Neural cell (in vitro differentiated cells): ENCODE results near the gene LAPTM4A. TPM values are rescaled to one million over a fixed set of nuclear protein-coding genes. Genes with fewer than 3 reads are reported as not detected.
A peak's percentile ranks its signal among the peaks of the same experiment; 100 is the strongest.

Source experiments
- H2AFZ ChIP-seq: fragments of 200-600, 300-800 bp; sonication (generic), shearing (Covaris generic); 2 replicates; pipeline ENCODE4 v1.6.0; 2014; ENCODE audit warnings: low read depth, mild to moderate bottlenecking, antibody characterized with exemption, low read length, moderate library complexity
- H3F3A ChIP-seq: fragments of 200-600 bp; shearing (Covaris generic); 2 replicates; pipeline ENCODE4 v1.6.1; 2016; ENCODE audit warnings: mild to moderate bottlenecking, moderate library complexity, mixed read lengths, antibody characterized with exemption, low read length; ENCODE audit not compliant: insufficient read depth, poor library complexity, severe bottlenecking
- H3K27ac ChIP-seq: fragments of 200-600, 300-800 bp; sonication (generic), shearing (Covaris generic); 2 replicates; pipeline ENCODE4 v1.5.1; 2014; ENCODE audit warnings: mild to moderate bottlenecking, low read length, moderate library complexity
- H3K27me3 ChIP-seq: fragments of 300-800, 200-600 bp; sonication (generic), shearing (Covaris generic); 2 replicates; pipeline ENCODE4 v1.6.0; 2014; ENCODE audit warnings: mild to moderate bottlenecking, low read depth, low read length, moderate library complexity; ENCODE audit not compliant: insufficient read depth
- H3K36me3 ChIP-seq: fragments of 300-800, 200-600 bp; sonication (generic), shearing (Covaris generic); 2 replicates; pipeline ENCODE4 v1.5.1; 2014; ENCODE audit warnings: mild to moderate bottlenecking, antibody characterized with exemption, low read length, moderate library complexity; ENCODE audit not compliant: insufficient read depth
- H3K4me2 ChIP-seq: fragments of 300-800, 200-600 bp; sonication (generic), shearing (Covaris generic); 2 replicates; pipeline ENCODE4 v1.6.0; 2014; ENCODE audit warnings: mild to moderate bottlenecking, low read length
- H3K4me3 ChIP-seq: fragments of 300-800, 200-600 bp; sonication (generic), shearing (Covaris generic); 2 replicates; pipeline ENCODE4 v1.5.1; 2014; ENCODE audit warnings: mild to moderate bottlenecking, low read length, moderate library complexity
- H3K79me2 ChIP-seq: fragments of 200-600 bp; shearing (Covaris generic); replicated peaks from 2 replicates; pipeline ENCODE4 v1.6.0; 2014; ENCODE audit warnings: mild to moderate bottlenecking, low read length, moderate library complexity; ENCODE audit not compliant: insufficient read depth
- H3K9ac ChIP-seq: fragments of 300-800, 200-600 bp; sonication (generic), shearing (Covaris generic); 2 replicates; pipeline ENCODE4 v1.6.1; 2016; ENCODE audit warnings: mild to moderate bottlenecking, low read length, mixed read lengths
- H3K9me2 ChIP-seq: fragments of 200-600 bp; shearing (Covaris generic); 2 replicates; pipeline ENCODE4 v1.6.1; 2016; ENCODE audit warnings: mild to moderate bottlenecking, low read length, mixed read lengths; ENCODE audit not compliant: insufficient read depth
- H3K9me3 ChIP-seq: fragments of 200-600, 300-800 bp; sonication (generic), shearing (Covaris generic); 2 replicates; pipeline ENCODE4 v1.6.1; 2016; ENCODE audit warnings: mild to moderate bottlenecking, mixed run types, low read length, moderate library complexity, mixed read lengths
- H4K20me1 ChIP-seq: fragments of 200-600 bp; shearing (Covaris generic); 2 replicates; pipeline ENCODE4 v1.6.1; 2016; ENCODE audit warnings: mild to moderate bottlenecking, mixed run types; ENCODE audit not compliant: insufficient read depth
- CTCF ChIP-seq: fragments of 450-650 bp; IDR thresholded peaks from 2 replicates; pipeline ENCODE4 v1.5.1; 2014; ENCODE audit warnings: antibody characterized with exemption, mild to moderate bottlenecking, moderate library complexity; ENCODE audit not compliant: poor library complexity, severe bottlenecking
- EP300 ChIP-seq: fragments of 450-650 bp; conservative IDR thresholded peaks from 2 replicates; pipeline ENCODE4 v1.6.1; 2014; ENCODE audit warnings: antibody characterized with exemption, mild to moderate bottlenecking, moderate library complexity; ENCODE audit not compliant: poor library complexity, severe bottlenecking
- EZH2 ChIP-seq: fragments of 200-600, 300-800 bp; shearing (Covaris generic), sonication (generic); IDR thresholded peaks from 2 replicates; pipeline ENCODE4 v1.6.1; 2014; ENCODE audit warnings: antibody characterized with exemption, low read length, borderline replicate concordance, mild to moderate bottlenecking; ENCODE audit not compliant: insufficient read depth, poor library complexity, severe bottlenecking
- MXI1 ChIP-seq: fragments of 450-650 bp; conservative IDR thresholded peaks from 2 replicates; pipeline ENCODE4 v1.6.1; 2014; ENCODE audit warnings: antibody characterized with exemption, mild to moderate bottlenecking; ENCODE audit not compliant: poor library complexity, severe bottlenecking
- POLR2AphosphoS5 ChIP-seq: IDR thresholded peaks from 2 replicates; pipeline ENCODE4 v1.6.1; 2012
- RAD21 ChIP-seq: fragments of 450-650 bp; conservative IDR thresholded peaks from 2 replicates; pipeline ENCODE4 v1.6.1; 2014; ENCODE audit warnings: antibody characterized with exemption, mild to moderate bottlenecking, moderate library complexity
- SMC3 ChIP-seq: fragments of 450-650 bp; conservative IDR thresholded peaks from 2 replicates; pipeline ENCODE4 v1.6.1; 2014; ENCODE audit warnings: antibody characterized with exemption, mild to moderate bottlenecking, moderate library complexity; ENCODE audit not compliant: poor library complexity
- TAF1 ChIP-seq: IDR thresholded peaks from 2 replicates; pipeline ENCODE4 v1.6.1; 2012; ENCODE audit warnings: low read depth
- polyA plus RNA-seq: library from polyadenylated mRNA; depleted of rRNA; stranded (reverse); fragments of >200 nt; gene quantifications from 2 replicates; pipeline ENCODE4 v1.2.3, GENCODE V29; 2014
- TF ChIP-seq, protein P1 (sequence below): IDR thresholded peaks from 2 replicates; pipeline ENCODE4 v1.6.1; 2012; ENCODE audit warnings: borderline replicate concordance

LAPTM4A gene
- polyA plus RNA-seq, 1 donor from 2014 or later, result 81.7 TPM

- Histone ChIP-seq H3F3A (no peaks in the 10 kb centered on the region), H3K4me2 (peak within 1 kb of the TSS; percentile 78), H4K20me1 (no peaks in the 10 kb centered on the region), H2AFZ (peak within 1 kb of the TSS; percentile 80), H3K27me3 (no peaks in the 10 kb centered on the region), H3K27ac (peak within 1 kb of the TSS; percentile 72), H3K79me2 (peaks cover 18% of the 10 kb centered on the region), H3K4me3 (peak within 1 kb of the TSS; percentile 77), H3K36me3 (no peaks in the 10 kb centered on the region), H3K9me2 (no peaks in the 10 kb centered on the region), H3K9ac (peak within 1 kb of the TSS; percentile 75), H3K9me3 (no peaks in the 10 kb centered on the region)
- TF ChIP-seq EZH2, result no peak
- TF ChIP-seq RAD21, result peak; percentile 19
- TF ChIP-seq TAF1, result peak; percentile 57
- TF ChIP-seq, protein P1, sequence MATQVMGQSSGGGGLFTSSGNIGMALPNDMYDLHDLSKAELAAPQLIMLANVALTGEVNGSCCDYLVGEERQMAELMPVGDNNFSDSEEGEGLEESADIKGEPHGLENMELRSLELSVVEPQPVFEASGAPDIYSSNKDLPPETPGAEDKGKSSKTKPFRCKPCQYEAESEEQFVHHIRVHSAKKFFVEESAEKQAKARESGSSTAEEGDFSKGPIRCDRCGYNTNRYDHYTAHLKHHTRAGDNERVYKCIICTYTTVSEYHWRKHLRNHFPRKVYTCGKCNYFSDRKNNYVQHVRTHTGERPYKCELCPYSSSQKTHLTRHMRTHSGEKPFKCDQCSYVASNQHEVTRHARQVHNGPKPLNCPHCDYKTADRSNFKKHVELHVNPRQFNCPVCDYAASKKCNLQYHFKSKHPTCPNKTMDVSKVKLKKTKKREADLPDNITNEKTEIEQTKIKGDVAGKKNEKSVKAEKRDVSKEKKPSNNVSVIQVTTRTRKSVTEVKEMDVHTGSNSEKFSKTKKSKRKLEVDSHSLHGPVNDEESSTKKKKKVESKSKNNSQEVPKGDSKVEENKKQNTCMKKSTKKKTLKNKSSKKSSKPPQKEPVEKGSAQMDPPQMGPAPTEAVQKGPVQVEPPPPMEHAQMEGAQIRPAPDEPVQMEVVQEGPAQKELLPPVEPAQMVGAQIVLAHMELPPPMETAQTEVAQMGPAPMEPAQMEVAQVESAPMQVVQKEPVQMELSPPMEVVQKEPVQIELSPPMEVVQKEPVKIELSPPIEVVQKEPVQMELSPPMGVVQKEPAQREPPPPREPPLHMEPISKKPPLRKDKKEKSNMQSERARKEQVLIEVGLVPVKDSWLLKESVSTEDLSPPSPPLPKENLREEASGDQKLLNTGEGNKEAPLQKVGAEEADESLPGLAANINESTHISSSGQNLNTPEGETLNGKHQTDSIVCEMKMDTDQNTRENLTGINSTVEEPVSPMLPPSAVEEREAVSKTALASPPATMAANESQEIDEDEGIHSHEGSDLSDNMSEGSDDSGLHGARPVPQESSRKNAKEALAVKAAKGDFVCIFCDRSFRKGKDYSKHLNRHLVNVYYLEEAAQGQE, result no peak
- peak; percentile 97 for TF ChIP-seq POLR2AphosphoS5
- TF ChIP-seq MXI1, result peak; percentile 98
- TF ChIP-seq EP300, result no peak
- TF ChIP-seq SMC3, result no peak
- TF ChIP-seq CTCF, result no peak
These were observed 61.6 kb downstream of the LAPTM4A start, which contains the start of gene WDR35 for GRCh38 chr2:19989667-19990415. Gene WDR35 (minus strand): TSS chr2:19990105. CDS start chr2:19990015, 90 bp downstream.

GRCh38 chr2:19989342-19989666, 62.1 kb downstream of the LAPTM4A start:
- Histone ChIP-seq H3K4me2 (peak overlapping the region; percentile 78), H3K79me2 (peaks cover 18% of the 10 kb centered on the region), H3F3A (no peaks in the 10 kb centered on the region), H3K36me3 (no peaks in the 10 kb centered on the region), H3K4me3 (peak overlapping the region; percentile 77), H3K27me3 (no peaks in the 10 kb centered on the region), H4K20me1 (no peaks in the 10 kb centered on the region), H2AFZ (peak overlapping the region; percentile 80), H3K9ac (peak overlapping the region; percentile 75), H3K27ac (peak overlapping the region; percentile 72), H3K9me3 (no peaks in the 10 kb centered on the region), H3K9me2 (no peaks in the 10 kb centered on the region)
- TF ChIP-seq TAF1, result no peak
